IPS DF 4.7 (cell line): ENCODE data around the gene PPP4C.
"Not testable (repeated sequence)": the region's sequence is repeated elsewhere in the genome, so short reads cannot be mapped to it uniquely, and the experiment has no call there.

Experiments
- DNase-seq: peaks from one replicate; pipeline ENCODE4 v3.0.0-alpha.2; 2013; ENCODE audit warnings: low spot score; ENCODE audit errors: extremely low read depth

The PPP4C gene

GRCh38 chr16:30122604-30123160, 46.9 kb downstream of the PPP4C start:
- DNase-seq = no peak

- DNase-seq = no peak
Observed at GRCh38 chr16:30124985-30125379, 49.2 kb downstream of the PPP4C start.

GRCh38 chr16:30125690-30126089, 49.9 kb downstream of the PPP4C start:
- not testable (repeated sequence) for DNase-seq

GRCh38 chr16:30127993-30128392, 52.2 kb downstream of the PPP4C start:
- DNase-seq = no peak

- DNase-seq = no peak
Observed at GRCh38 chr16:30131869-30132475, 56.2 kb downstream of the PPP4C start.

- no peak for DNase-seq
Observed at GRCh38 chr16:30132591-30132990, 56.8 kb downstream of the PPP4C start.
